ENCODE measurements around the gene KCNAB1. TPM values are rescaled to one million over a fixed set of nuclear protein-coding genes. Genes with fewer than 3 reads are reported as not detected.

Gene KCNAB1
- total and polyA plus RNA-seq, 4 donors, result 0.16 to 2.4 (median 0.72) TPM

DNA sequence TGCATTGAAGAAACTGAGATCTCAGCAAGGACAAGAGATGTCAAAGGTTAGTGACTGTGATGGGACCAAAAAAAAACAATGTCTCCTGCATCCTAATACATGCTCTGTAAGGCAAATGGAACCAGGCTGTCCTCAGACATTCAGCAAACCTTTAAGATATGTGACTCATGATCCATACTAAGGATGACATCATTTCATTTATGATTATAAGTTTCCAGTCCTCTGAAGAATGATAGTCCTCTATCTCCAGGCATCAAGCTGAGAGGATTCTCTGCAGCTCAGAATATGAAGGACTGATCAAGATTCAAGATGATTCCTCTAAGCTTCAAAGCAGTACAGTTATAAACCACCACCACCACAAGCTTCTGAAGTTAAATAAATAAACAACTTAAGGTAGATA is 386.9 kb downstream of the KCNAB1 start:
- Histone ChIP-seq H3K36me3 (ENCODE audit: control insufficient read depth in 4 of 4, insufficient read depth in 4 of 4, low read length in 4 of 4) (no peaks in the 10 kb centered on the region), H3K27ac (ENCODE audit: low read depth in 1 of 2, low read length in 1 of 2) (no peak overlapping the region), H3K4me1 (ENCODE audit: control insufficient read depth in 5 of 5, insufficient read depth in 5 of 5, low read length in 5 of 5) (no peaks in the 10 kb centered on the region), H3K9ac (ENCODE audit: insufficient read depth in 1 of 2, low read length in 2 of 2) (no peak overlapping the region), H3K27me3 (ENCODE audit: control insufficient read depth in 3 of 3, insufficient read depth in 3 of 3, low read length in 2 of 3) (peaks cover 0 to 5% (median 0%) of the 10 kb centered on the region in 3 donors), H3K4me3 (no peak overlapping the region), H3K9me3 (ENCODE audit: control insufficient read depth in 4 of 4, insufficient read depth in 3 of 4, low read length in 3 of 4) (no peaks in the 10 kb centered on the region)
- TF ChIP-seq, protein P1, sequence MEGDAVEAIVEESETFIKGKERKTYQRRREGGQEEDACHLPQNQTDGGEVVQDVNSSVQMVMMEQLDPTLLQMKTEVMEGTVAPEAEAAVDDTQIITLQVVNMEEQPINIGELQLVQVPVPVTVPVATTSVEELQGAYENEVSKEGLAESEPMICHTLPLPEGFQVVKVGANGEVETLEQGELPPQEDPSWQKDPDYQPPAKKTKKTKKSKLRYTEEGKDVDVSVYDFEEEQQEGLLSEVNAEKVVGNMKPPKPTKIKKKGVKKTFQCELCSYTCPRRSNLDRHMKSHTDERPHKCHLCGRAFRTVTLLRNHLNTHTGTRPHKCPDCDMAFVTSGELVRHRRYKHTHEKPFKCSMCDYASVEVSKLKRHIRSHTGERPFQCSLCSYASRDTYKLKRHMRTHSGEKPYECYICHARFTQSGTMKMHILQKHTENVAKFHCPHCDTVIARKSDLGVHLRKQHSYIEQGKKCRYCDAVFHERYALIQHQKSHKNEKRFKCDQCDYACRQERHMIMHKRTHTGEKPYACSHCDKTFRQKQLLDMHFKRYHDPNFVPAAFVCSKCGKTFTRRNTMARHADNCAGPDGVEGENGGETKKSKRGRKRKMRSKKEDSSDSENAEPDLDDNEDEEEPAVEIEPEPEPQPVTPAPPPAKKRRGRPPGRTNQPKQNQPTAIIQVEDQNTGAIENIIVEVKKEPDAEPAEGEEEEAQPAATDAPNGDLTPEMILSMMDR (IDR thresholded peaks at IDR 0.05; ENCODE audit: control extremely low read depth, extremely low read depth), result no peak
- no peak for ATAC-seq (ENCODE audit: insufficient read depth, low FRiP score)
- DNase-seq, result no peak

DNA sequence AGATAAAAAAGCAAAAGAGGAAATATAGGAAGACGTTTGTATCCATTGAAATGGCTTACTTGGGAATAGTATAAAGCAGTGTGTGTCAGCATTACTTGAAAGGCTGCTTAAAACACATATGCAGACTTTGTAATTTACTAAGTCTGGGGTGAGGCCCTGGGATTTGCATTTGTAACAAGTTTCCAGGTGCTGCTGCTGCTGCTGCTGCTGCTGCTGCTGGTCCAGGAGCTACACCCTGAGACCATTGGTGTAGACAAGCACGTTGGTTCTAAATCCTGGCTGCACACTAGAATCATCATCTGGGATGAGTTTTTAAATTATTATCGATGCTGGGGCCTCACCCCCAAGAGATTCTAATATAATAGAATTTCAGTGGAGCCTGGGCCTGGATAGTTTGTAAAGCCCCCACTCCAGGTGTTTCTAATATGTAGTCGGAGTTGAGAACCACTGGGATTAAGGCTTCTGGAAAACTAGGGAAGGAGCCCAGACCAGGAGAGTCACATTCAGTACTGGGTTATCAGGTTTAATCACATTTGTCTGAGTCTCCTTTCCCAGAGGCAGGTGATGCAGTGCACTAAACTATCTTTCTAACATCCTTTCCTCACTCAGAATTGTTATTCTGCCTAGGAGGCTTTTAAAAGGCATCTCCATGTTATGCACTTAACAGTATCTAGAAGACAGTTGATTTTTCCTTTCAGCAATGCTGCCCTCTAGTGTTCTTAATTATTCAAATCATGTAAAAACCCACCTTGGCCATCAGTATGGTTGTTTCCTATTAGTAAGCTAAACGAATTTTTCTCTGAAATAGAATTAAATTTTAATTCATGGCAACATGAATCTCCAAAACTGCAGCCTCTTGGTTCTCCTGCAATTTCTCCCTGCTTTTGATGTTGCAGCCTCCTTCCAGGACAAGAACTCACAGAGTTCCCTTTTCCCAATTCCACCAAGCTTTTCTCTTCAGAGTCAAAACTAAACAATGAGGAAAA is 389.1 kb downstream of the KCNAB1 start:
- TF ChIP-seq, protein P1 (IDR thresholded peaks at IDR 0.05; ENCODE audit: control extremely low read depth, extremely low read depth), result peak; percentile 43
- no peaks in the 10 kb centered on the region for H3K4me1 ChIP-seq (ENCODE audit: control insufficient read depth in 5 of 5, insufficient read depth in 5 of 5, low read length in 5 of 5)
- ATAC-seq (ENCODE audit: insufficient read depth, low FRiP score) (peak; percentile 62), DNase-seq (peak in 2 of 3 donors; percentile 66 to 76)
- no peaks in the 10 kb centered on the region for H3K9me3 ChIP-seq (ENCODE audit: control insufficient read depth in 4 of 4, insufficient read depth in 3 of 4, low read length in 3 of 4)
- no peak overlapping the region for H3K27ac ChIP-seq (ENCODE audit: low read depth in 1 of 2, low read length in 1 of 2)
- no peak overlapping the region for H3K9ac ChIP-seq (ENCODE audit: insufficient read depth in 1 of 2, low read length in 2 of 2)
- H3K27me3 ChIP-seq (ENCODE audit: control insufficient read depth in 3 of 3, insufficient read depth in 3 of 3, low read length in 2 of 3), result peaks cover 0 to 5% (median 0%) of the 10 kb centered on the region in 3 donors
- H3K4me3 ChIP-seq, result no peak overlapping the region
- H3K36me3 ChIP-seq (ENCODE audit: control insufficient read depth in 4 of 4, insufficient read depth in 4 of 4, low read length in 4 of 4), result no peaks in the 10 kb centered on the region
- WGBS, 2 donors, result 60 to 67% methylated on average over 5 of the region's 5 CpGs

DNA sequence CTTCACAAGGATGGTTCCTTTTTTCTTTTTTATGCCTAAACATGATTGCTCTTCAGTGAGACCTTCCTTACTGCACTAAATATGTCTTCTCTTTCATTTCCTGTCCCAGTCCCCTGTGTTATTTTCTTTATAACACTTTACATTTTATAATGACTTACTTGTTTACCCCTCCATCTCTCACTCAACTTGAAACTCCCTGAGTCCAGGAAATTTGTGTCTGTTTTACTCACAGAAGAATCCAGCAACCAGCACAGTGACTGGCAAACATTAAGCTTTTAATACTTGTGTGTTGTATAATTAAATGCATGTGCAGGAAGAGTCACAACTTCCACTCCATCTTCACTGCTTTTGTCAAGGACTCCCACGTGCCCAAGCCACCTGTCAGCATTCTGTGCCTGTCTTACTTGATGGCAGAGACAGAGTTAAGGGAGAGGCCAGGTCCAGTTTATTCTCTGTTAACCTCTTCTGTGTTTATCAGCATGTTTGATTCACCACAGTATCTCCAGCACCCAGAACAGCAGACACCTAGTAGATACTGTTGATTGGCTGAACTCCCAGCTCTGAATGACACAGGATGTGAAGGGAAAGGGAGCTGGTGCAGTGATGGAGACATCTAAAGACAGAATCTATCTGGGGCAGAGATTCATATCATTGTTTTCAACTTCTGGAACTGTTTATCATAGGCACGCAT is 391.8 kb downstream of the KCNAB1 start:
- Histone ChIP-seq H3K9ac (ENCODE audit: insufficient read depth in 1 of 2, low read length in 2 of 2) (no peak overlapping the region), H3K27me3 (ENCODE audit: control insufficient read depth in 3 of 3, insufficient read depth in 3 of 3, low read length in 2 of 3) (peaks cover 0 to 3% (median 0%) of the 10 kb centered on the region in 3 donors), H3K27ac (ENCODE audit: low read depth in 1 of 2, low read length in 1 of 2) (no peak overlapping the region), H3K4me1 (ENCODE audit: control insufficient read depth in 5 of 5, insufficient read depth in 5 of 5, low read length in 5 of 5) (no peaks in the 10 kb centered on the region), H3K36me3 (ENCODE audit: control insufficient read depth in 4 of 4, insufficient read depth in 4 of 4, low read length in 4 of 4) (no peaks in the 10 kb centered on the region), H3K9me3 (ENCODE audit: control insufficient read depth in 4 of 4, insufficient read depth in 3 of 4, low read length in 3 of 4) (no peaks in the 10 kb centered on the region), H3K4me3 (no peak overlapping the region)
- TF ChIP-seq, protein P1 (IDR thresholded peaks at IDR 0.05; ENCODE audit: control extremely low read depth, extremely low read depth), result no peak
- ATAC-seq (ENCODE audit: insufficient read depth, low FRiP score), result no peak
- WGBS, 2 donors, result 59 to 72% methylated on average over 2 of the region's 2 CpGs
- DNase-seq, result no peak
